ENCODE measurements around the gene MCRIP1. TPM values are rescaled to one million over a fixed set of nuclear protein-coding genes. Genes with fewer than 3 reads are reported as not detected.

MCRIP1 gene
- total and polyA plus RNA-seq, 2 of the 13 experiments (the other 11 are each of a cell fraction or from before 2014, with no cell fraction given), result 79.7 to 84.9 TPM

DNA sequence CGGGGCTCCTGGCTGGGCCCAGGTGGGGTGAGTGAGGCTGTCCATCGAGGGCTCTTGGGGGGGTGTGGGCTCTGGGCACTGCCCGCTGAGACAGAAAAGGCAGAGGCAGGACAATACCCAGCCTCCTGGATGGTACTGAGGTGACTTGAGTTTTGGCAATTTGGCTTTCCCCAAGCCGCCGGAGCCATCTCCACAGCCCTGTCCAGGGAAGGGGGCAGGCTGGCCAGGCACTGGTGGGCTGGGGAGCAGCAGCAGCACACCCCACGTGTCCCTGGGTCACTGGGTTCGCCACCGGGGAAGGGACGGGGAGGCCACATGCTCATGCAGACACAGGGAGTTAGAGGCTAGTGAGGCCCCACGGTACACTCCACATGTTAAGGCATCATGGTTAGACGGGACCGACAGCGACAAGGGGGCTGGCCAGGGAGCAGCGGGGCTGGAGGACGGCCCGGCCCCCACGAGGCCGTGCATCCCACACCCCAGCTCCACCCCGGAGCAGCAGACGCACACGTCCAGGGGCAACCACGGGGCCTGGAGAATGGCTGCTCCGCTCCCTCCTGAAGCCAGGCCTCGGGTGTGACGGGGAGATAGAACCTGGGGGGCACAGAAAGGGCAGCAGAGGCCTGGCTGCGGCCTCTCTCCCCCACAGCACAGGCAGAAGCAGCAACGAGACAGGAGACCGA, 35.0 kb upstream of the MCRIP1 start (continued):
- TF ChIP-seq NCOA2 (CRISPR knock-in tag; IDR thresholded peaks at IDR 0.05) (0 out of 2 replicates have a peak, but pooled peaks have one; percentile 12), MATR3 (CRISPR knock-in tag; IDR thresholded peaks at IDR 0.05) (0 out of 2 replicates have a peak, but pooled peaks have one; percentile 23), RBFOX2 (IDR thresholded peaks at IDR 0.05; ENCODE audit: low read depth, low read length) (peak; percentile 84), FOXA1 (IDR thresholded peaks at IDR 0.05) (no peak), FOXA1 (CRISPR knock-in tag; IDR thresholded peaks at IDR 0.05) (peak; percentile 16; the same call in 1 of the 2 replicates), REPIN1 (CRISPR knock-in tag; IDR thresholded peaks at IDR 0.05; ENCODE audit: borderline replicate concordance, low read depth) (0 out of 2 replicates have a peak, but pooled peaks have one; percentile 13), FLYWCH1 (CRISPR knock-in tag; IDR thresholded peaks at IDR 0.05) (0 out of 2 replicates have a peak, but pooled peaks have one; percentile 39), SP1 (IDR thresholded peaks at IDR 0.05) (no peak), SP1 (CRISPR knock-in tag; IDR thresholded peaks at IDR 0.05) (0 out of 2 replicates have a peak, but pooled peaks have one; percentile 15), SNRNP70 (IDR thresholded peaks at IDR 0.05; ENCODE audit: low read depth, low read length) (no peak), KLF13 (CRISPR knock-in tag; IDR thresholded peaks at IDR 0.05) (0 out of 2 replicates have a peak, but pooled peaks have one; percentile 35), PPARG (CRISPR knock-in tag; conservative IDR thresholded peaks at IDR 0.05) (no peak), SRSF1 (optimal IDR thresholded peaks at IDR 0.05; ENCODE audit: low read depth, low read length) (peak; percentile 31), PCBP1 (IDR thresholded peaks at IDR 0.05; ENCODE audit: borderline replicate concordance, low read depth, low read length) (peak; percentile 13; the same call in 1 of the 2 replicates), ZNF709 (CRISPR knock-in tag; IDR thresholded peaks at IDR 0.05) (peak; percentile 1; the same call in 1 of the 2 replicates), NFKBIZ (CRISPR knock-in tag; IDR thresholded peaks at IDR 0.05) (0 out of 2 replicates have a peak, but pooled peaks have one; percentile 23), TAF15 (IDR thresholded peaks at IDR 0.05; ENCODE audit: low read depth, low read length, poor library complexity, severe bottlenecking) (peak; percentile 52)
- TF ChIP-seq, protein P1, sequence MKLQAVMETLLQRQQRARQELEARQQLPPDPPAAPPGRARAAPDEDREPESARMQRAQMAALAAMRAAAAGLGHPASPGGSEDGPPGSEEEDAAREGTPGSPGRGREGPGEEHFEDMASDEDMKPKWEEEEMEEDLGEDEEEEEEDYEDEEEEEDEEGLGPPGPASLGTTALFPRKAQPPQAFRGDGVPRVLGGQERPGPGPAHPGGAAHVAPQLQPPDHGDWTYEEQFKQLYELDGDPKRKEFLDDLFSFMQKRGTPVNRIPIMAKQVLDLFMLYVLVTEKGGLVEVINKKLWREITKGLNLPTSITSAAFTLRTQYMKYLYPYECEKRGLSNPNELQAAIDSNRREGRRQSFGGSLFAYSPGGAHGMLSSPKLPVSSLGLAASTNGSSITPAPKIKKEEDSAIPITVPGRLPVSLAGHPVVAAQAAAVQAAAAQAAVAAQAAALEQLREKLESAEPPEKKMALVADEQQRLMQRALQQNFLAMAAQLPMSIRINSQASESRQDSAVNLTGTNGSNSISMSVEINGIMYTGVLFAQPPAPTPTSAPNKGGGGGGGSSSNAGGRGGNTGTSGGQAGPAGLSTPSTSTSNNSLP (IDR thresholded peaks at IDR 0.05; ENCODE audit: low read depth, low read length), result no peak
- TF ChIP-seq, protein P2, sequence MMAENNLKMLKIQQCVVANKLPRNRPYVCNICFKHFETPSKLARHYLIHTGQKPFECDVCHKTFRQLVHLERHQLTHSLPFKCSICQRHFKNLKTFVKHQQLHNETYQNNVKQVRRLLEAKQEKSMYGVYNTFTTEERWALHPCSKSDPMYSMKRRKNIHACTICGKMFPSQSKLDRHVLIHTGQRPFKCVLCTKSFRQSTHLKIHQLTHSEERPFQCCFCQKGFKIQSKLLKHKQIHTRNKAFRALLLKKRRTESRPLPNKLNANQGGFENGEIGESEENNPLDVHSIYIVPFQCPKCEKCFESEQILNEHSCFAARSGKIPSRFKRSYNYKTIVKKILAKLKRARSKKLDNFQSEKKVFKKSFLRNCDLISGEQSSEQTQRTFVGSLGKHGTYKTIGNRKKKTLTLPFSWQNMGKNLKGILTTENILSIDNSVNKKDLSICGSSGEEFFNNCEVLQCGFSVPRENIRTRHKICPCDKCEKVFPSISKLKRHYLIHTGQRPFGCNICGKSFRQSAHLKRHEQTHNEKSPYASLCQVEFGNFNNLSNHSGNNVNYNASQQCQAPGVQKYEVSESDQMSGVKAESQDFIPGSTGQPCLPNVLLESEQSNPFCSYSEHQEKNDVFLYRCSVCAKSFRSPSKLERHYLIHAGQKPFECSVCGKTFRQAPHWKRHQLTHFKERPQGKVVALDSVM (CRISPR knock-in tag; IDR thresholded peaks at IDR 0.05), result peak; percentile 76
- TF ChIP-seq, protein P3, sequence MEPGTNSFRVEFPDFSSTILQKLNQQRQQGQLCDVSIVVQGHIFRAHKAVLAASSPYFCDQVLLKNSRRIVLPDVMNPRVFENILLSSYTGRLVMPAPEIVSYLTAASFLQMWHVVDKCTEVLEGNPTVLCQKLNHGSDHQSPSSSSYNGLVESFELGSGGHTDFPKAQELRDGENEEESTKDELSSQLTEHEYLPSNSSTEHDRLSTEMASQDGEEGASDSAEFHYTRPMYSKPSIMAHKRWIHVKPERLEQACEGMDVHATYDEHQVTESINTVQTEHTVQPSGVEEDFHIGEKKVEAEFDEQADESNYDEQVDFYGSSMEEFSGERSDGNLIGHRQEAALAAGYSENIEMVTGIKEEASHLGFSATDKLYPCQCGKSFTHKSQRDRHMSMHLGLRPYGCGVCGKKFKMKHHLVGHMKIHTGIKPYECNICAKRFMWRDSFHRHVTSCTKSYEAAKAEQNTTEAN (CRISPR knock-in tag; conservative IDR thresholded peaks at IDR 0.05), result peak; percentile 18; the same call in 1 of the 2 replicates
- TF ChIP-seq, protein P4, sequence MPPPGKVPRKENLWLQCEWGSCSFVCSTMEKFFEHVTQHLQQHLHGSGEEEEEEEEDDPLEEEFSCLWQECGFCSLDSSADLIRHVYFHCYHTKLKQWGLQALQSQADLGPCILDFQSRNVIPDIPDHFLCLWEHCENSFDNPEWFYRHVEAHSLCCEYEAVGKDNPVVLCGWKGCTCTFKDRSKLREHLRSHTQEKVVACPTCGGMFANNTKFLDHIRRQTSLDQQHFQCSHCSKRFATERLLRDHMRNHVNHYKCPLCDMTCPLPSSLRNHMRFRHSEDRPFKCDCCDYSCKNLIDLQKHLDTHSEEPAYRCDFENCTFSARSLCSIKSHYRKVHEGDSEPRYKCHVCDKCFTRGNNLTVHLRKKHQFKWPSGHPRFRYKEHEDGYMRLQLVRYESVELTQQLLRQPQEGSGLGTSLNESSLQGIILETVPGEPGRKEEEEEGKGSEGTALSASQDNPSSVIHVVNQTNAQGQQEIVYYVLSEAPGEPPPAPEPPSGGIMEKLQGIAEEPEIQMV (CRISPR knock-in tag; IDR thresholded peaks at IDR 0.05; ENCODE audit: low read depth), result peak; percentile 14; the same call in 1 of the 2 replicates
- TF ChIP-seq, protein P5, sequence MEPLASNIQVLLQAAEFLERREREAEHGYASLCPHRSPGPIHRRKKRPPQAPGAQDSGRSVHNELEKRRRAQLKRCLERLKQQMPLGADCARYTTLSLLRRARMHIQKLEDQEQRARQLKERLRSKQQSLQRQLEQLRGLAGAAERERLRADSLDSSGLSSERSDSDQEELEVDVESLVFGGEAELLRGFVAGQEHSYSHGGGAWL (CRISPR knock-in tag; IDR thresholded peaks at IDR 0.05), result peak; percentile 14; the same call in 1 of the 2 replicates
- TF ChIP-seq, protein P6, sequence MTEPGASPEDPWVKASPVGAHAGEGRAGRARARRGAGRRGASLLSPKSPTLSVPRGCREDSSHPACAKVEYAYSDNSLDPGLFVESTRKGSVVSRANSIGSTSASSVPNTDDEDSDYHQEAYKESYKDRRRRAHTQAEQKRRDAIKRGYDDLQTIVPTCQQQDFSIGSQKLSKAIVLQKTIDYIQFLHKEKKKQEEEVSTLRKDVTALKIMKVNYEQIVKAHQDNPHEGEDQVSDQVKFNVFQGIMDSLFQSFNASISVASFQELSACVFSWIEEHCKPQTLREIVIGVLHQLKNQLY (CRISPR knock-in tag; IDR thresholded peaks at IDR 0.05), result no peak
